Nephron progenitor cell (in vitro differentiated cells): ENCODE data around the gene AMDHD2.
"Not testable (repeated sequence)": the region's sequence is repeated elsewhere in the genome, so short reads cannot be mapped to it uniquely, and the experiment has no call there.

Source experiments
- DNase-seq: peaks from one replicate; pipeline ENCODE4 v3.0.0; 2021
- H3K27ac Mint-ChIP-seq: 2 replicates; pipeline ENCODE4 v1.8.0; 2021; ENCODE audit warnings: mild to moderate bottlenecking, moderate library complexity, mixed read lengths
- H3K27me3 Mint-ChIP-seq: 2 replicates; pipeline ENCODE4 v1.8.0; 2021; ENCODE audit warnings: mild to moderate bottlenecking, low read depth, mixed read lengths; ENCODE audit not compliant: poor library complexity
- H3K36me3 Mint-ChIP-seq: 2 replicates; pipeline ENCODE4 v1.8.0; 2021; ENCODE audit warnings: low read depth, mixed read lengths
- H3K4me1 Mint-ChIP-seq: 2 replicates; pipeline ENCODE4 v1.8.0; 2021; ENCODE audit warnings: mixed read lengths
- H3K4me3 Mint-ChIP-seq: 2 replicates; pipeline ENCODE4 v1.8.0; 2021; ENCODE audit warnings: mild to moderate bottlenecking, moderate library complexity, mixed read lengths
- H3K9me3 Mint-ChIP-seq: 2 replicates; pipeline ENCODE4 v1.8.0; 2021; ENCODE audit warnings: mild to moderate bottlenecking, moderate library complexity, mixed read lengths
- TF ChIP-seq, protein P1 (sequence below): fragments of 200-600 bp; sonication (generic); IDR thresholded peaks from 2 replicates; pipeline ENCODE4 v1.5.0; 2021; ENCODE audit warnings: antibody characterized with exemption

AMDHD2 gene

DNA sequence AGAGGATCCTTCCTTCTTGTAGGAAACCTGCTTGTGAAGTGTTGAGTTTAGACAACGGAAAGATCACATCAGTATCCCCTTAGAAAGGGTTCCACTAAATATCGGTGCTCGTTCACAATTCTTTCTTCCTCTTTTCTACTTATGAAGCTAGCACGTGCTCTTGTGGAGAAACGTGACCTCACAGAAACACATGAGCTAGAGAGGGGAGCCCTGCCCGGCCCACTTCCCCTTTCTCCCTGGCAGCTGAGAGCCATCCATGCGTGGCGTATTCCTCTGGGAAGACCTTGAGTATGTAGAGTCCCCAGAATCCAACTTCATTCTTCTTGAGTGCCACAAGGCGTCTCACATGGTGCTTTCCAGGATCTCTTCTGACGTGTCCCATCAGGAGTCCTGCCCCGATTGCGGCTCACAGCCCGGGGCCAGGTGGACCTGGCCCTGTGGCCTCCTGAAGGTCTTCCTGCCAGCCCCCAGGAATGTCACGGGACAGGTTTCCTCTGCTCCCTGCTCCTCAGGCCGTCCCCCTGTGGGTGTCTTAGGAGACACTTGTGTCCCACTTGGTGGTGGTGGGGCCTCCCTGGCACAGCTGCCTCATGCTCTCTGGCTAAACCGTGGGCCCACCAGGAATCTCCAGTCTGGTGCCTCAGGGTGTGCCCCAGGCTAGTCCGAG is 40.1 kb downstream of the AMDHD2 start:
- not testable (repeated sequence) for DNase-seq, H3K9me3 Mint-ChIP-seq, H3K4me3 Mint-ChIP-seq, H3K27ac Mint-ChIP-seq, H3K4me1 Mint-ChIP-seq, H3K27me3 Mint-ChIP-seq, H3K36me3 Mint-ChIP-seq

DNA sequence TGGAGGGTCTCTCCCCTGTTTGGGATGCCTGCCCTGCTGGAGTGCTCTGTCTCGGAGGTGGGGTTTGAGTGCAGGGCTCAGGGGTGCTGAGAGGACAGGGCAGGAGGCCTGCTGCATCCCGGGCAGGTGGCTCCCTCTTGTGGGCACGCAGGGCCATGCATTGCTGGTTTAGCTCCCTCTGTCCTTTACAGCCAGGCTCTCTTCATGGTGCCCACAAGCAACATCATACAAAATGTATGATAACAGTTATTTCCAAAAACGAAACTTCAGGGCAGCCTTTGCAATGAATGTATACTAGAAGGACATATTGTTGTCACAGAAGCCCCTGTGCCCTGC is 40.6 kb downstream of the AMDHD2 start:
- H3K4me1 Mint-ChIP-seq, H3K9me3 Mint-ChIP-seq, H3K27ac Mint-ChIP-seq, H3K27me3 Mint-ChIP-seq, H3K36me3 Mint-ChIP-seq, H3K4me3 Mint-ChIP-seq: not testable (repeated sequence)
- peak; percentile 79 for DNase-seq
- TF ChIP-seq, protein P1, sequence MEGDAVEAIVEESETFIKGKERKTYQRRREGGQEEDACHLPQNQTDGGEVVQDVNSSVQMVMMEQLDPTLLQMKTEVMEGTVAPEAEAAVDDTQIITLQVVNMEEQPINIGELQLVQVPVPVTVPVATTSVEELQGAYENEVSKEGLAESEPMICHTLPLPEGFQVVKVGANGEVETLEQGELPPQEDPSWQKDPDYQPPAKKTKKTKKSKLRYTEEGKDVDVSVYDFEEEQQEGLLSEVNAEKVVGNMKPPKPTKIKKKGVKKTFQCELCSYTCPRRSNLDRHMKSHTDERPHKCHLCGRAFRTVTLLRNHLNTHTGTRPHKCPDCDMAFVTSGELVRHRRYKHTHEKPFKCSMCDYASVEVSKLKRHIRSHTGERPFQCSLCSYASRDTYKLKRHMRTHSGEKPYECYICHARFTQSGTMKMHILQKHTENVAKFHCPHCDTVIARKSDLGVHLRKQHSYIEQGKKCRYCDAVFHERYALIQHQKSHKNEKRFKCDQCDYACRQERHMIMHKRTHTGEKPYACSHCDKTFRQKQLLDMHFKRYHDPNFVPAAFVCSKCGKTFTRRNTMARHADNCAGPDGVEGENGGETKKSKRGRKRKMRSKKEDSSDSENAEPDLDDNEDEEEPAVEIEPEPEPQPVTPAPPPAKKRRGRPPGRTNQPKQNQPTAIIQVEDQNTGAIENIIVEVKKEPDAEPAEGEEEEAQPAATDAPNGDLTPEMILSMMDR = peak; percentile 40

DNA sequence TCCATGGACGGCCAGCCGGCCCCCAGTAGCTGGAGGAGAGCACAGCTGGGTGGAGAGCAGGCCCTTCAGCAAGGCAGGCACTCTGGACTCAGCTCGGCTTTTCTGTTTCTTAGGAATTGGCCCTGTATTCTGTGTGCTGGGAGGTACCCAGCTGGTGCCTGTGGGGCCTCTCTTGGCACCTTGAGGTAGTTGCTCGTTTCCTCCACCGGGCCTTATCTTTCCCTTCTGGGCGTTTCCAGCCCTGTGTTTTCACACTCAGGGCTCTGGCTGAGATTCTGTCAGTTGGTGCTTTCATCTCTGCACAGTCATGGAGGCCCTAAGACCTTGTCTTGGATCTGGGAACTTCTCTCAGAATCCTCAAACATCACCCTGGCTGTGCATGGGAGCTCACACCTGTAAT is 47.3 kb downstream of the AMDHD2 start:
- not testable (repeated sequence) for H3K4me3 Mint-ChIP-seq, H3K36me3 Mint-ChIP-seq, H3K27me3 Mint-ChIP-seq

DNA sequence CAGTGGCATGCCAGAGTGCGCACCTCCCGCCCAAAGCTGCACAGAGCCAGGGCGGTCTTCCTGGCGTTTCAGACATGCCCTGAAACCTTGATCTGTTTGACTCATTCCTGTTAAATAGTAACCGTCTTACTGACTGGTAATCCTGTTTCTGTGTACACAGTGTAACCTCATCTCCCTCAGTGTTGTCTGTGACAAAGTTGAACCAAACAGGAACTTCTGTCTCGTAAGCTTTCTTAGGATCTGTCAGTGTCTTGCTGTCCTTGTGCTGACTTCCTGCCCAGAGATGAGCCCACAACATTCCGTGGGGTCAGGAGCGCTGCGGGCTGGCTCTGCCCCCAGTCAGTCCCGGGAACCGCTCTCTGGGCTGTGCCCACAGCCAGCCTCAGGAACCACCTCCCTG is 48.4 kb downstream of the AMDHD2 start:
- H3K36me3 Mint-ChIP-seq, H3K27ac Mint-ChIP-seq, DNase-seq, H3K4me3 Mint-ChIP-seq, H3K4me1 Mint-ChIP-seq, H3K9me3 Mint-ChIP-seq, H3K27me3 Mint-ChIP-seq: not testable (repeated sequence)

More for the DNA sequence above, 47.3 kb downstream of the AMDHD2 start:
- not testable (repeated sequence) for H3K9me3 Mint-ChIP-seq, H3K4me1 Mint-ChIP-seq, H3K27ac Mint-ChIP-seq, DNase-seq

DNA sequence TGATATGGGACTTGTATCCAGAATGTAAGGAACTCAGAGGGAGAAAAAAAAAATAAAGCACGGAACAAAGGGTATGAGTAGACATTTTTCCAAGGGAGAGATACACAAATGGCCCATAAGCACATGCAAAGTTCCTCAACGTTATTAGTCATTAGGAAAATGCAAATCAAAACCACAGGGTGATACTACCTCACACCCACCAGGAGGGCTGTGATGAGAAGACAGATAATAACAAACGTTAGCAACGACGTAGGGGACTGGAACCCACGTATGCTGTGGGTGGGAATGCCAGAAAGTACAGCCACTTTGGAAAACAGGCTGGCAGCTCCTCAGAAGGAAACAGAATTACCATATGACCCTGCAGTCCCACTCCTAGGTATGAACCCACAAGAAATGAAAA is 52.5 kb downstream of the AMDHD2 start:
- not testable (repeated sequence) for DNase-seq, H3K9me3 Mint-ChIP-seq, H3K4me3 Mint-ChIP-seq, H3K36me3 Mint-ChIP-seq, H3K4me1 Mint-ChIP-seq, H3K27me3 Mint-ChIP-seq, H3K27ac Mint-ChIP-seq

DNA sequence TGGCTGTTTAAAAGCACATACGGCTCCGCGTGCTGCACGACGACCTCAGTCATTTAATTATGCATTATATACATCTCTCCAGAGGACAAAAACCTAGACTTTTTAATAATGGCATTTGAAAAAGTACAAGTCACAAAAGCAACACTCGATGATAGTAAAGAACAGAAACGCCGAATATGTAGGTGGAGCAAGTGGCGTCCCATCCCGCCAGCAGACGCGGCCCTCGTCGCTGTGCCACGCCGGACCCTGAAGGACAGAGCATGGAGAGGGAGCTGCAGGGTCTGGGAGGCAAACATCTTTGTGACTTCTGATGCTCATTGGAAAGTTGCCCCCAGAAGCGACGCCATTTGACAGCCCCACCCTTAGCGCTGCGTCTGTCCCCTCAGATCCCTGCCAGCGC is 55.7 kb downstream of the AMDHD2 start:
- not testable (repeated sequence) for H3K36me3 Mint-ChIP-seq, H3K27ac Mint-ChIP-seq, H3K4me1 Mint-ChIP-seq, H3K9me3 Mint-ChIP-seq, DNase-seq, H3K4me3 Mint-ChIP-seq, H3K27me3 Mint-ChIP-seq

DNA sequence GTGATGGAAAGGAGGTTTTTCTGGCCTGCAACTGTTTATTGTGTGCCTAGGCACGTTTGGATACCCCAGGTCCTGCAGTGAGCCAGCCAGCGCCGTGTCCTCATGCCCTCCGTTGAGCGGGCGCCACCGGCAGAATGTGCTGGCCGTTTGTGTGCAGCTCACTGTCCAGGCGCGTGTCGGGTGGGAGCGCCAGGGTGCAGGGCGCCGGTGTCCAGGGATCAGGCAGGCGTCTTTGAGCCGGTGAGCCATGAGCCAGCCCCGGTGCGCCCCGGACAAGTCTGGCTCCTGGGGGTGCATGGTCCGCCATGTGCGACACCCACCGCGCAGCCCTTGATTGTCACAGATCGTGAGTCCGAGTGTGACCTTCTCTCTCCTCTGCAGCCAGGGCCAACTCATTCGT is 56.9 kb downstream of the AMDHD2 start:
- not testable (repeated sequence) for H3K27me3 Mint-ChIP-seq, DNase-seq, H3K4me3 Mint-ChIP-seq, H3K9me3 Mint-ChIP-seq, H3K4me1 Mint-ChIP-seq, H3K27ac Mint-ChIP-seq, H3K36me3 Mint-ChIP-seq

DNA sequence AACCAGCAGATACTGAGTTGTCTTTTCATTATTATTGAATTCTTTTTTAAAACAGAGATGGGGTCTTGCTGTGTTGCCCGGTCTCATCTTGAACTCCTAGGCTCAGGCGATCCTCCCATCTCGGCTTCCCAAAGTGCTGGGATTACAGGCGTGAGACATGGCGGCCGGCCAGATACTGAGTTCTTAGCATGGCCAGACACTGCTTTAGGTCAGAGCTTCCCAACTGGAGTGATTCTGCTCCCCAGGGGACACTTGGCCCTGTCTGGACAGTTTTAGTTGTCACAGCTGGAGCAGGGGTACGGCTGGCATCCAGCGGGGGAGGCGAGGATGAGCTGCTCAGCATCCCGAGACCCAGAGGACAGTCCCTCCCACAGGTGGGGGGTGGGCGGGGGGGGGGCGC is 58.7 kb downstream of the AMDHD2 start:
- H3K9me3 Mint-ChIP-seq, H3K27me3 Mint-ChIP-seq, DNase-seq, H3K36me3 Mint-ChIP-seq, H3K27ac Mint-ChIP-seq, H3K4me1 Mint-ChIP-seq, H3K4me3 Mint-ChIP-seq: not testable (repeated sequence)

DNA sequence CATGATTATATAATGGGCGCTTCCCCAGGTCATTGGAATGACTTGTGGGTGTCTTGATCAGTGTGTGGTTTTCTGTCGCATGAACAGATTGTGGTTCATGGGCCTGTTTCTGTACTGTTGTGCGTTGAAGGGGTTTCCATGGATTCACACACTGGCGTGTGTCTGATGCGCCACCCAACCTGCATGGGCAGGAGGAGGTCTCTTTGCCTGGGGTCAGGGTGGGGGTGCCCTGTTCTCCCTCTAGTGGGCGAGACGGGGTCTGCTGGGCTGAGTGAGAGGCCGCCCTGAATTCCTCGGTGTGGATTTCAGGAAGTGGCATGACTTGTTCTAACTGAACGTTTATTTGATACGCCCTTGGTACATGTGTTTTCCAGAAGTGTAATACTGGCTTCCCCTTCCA is 60.0 kb downstream of the AMDHD2 start:
- H3K4me1 Mint-ChIP-seq, H3K4me3 Mint-ChIP-seq, H3K27ac Mint-ChIP-seq, H3K36me3 Mint-ChIP-seq, H3K9me3 Mint-ChIP-seq, H3K27me3 Mint-ChIP-seq: not testable (repeated sequence)
- peak; percentile 52 for DNase-seq

DNA sequence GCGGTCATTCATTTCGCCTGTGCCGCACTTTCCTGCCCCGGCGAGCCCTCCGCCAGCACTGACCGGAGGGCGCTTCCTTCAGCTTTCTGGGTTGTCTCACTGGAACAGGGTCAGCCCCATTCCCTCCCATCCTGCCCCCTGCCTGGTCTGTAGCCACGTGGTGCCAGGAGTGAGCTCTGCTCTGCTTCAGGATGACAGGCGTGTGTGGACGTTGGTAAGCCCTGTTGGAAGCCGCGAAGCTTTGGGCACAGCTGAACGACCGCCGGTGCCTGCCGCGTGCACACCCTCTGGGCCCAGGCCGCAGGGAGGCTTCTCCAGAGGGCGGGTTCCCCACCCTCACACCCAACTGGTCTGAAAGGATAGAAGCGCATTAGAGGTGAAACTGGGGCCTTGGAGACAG is 60.6 kb downstream of the AMDHD2 start:
- H3K4me1 Mint-ChIP-seq, H3K36me3 Mint-ChIP-seq: not testable (repeated sequence)

More for the DNA sequence above, 60.6 kb downstream of the AMDHD2 start:
- not testable (repeated sequence) for H3K4me3 Mint-ChIP-seq, H3K27ac Mint-ChIP-seq, H3K9me3 Mint-ChIP-seq, DNase-seq, H3K27me3 Mint-ChIP-seq
